SK-N-SH (cell line): ENCODE data around the gene DEPDC1B.

Source experiments
- CTCF ChIP-seq: fragments of 200-600 bp; sonication (generic); IDR thresholded peaks from 2 replicates; pipeline ENCODE4 v1.6.1; 2017; ENCODE audit warnings: antibody characterized with exemption, mild to moderate bottlenecking, moderate library complexity
- NFIC ChIP-seq: IDR thresholded peaks from 2 replicates; pipeline ENCODE4 v1.4.0; 2012; ENCODE audit warnings: borderline replicate concordance
- USF2 ChIP-seq: fragments of 150-350 bp; IDR thresholded peaks from 2 replicates; pipeline ENCODE4 v1.6.1; 2017; ENCODE audit warnings: antibody characterized with exemption, low read length, low read depth, borderline replicate concordance

GRCh38 chr5:60675286-60675685 is 24.7 kb downstream of the DEPDC1B start:
- no peak for TF ChIP-seq CTCF
- TF ChIP-seq NFIC: no peak
- TF ChIP-seq USF2: no peak
